NCI-H2029 (cell line): ENCODE results near the gene RER1.

Source experiments
- DNase-seq: peaks from one replicate; lab custom pipeline; 2025; lab: John Stamatoyannopoulos, UW

Gene RER1

DNA sequence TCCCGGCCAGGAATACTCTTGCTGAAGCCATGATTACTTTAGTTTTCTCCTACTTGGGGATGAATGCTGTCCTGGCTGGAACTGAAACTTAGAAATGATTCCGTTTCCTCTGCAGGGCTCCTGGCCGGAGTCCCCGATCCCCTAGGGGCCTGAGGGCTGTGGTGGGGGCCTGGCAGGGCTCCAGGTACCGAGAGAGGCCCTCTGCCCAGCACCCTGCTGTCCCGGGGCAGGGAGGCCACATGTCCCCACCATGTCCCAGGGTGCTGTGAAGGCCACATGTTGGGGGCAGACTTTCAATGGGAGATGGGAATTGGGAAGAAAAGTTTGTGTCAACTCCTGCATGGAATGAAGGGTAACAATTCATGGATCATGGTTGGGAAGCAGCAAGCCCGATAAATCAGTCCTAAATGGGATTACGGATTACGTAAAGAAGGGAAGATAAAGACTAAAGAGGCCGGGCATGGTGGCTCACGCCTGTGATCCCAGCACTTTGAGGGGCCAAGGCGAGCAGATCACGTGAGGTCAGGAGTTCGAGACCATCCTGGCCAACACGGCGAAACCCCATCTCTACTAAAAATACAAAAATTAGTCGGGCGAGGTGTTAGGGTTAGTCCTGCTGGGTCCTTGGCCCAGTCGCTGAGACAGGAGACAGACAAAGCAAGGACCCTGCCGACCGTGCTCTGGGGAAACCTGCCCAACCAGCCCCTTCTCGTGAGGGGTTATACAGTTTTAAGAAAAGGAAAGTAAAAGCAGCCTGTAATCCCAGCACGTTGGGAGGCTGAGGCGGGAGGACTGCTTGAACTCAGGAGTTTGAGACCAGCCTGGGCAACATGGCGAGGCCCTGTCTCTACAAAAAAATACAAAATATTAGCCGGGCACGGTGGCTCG lies 37.8 kb upstream of the RER1 start:
- DNase-seq = no peak

- no peak for DNase-seq
Measured at GRCh38 chr1:2354511-2355372, 36.9 kb upstream of the RER1 start.

GRCh38 chr1:2355373-2356261 lies 36.0 kb upstream of the RER1 start:
- no peak for DNase-seq

- DNase-seq = no peak
Measured at GRCh38 chr1:2356401-2356800, 35.2 kb upstream of the RER1 start.

DNA sequence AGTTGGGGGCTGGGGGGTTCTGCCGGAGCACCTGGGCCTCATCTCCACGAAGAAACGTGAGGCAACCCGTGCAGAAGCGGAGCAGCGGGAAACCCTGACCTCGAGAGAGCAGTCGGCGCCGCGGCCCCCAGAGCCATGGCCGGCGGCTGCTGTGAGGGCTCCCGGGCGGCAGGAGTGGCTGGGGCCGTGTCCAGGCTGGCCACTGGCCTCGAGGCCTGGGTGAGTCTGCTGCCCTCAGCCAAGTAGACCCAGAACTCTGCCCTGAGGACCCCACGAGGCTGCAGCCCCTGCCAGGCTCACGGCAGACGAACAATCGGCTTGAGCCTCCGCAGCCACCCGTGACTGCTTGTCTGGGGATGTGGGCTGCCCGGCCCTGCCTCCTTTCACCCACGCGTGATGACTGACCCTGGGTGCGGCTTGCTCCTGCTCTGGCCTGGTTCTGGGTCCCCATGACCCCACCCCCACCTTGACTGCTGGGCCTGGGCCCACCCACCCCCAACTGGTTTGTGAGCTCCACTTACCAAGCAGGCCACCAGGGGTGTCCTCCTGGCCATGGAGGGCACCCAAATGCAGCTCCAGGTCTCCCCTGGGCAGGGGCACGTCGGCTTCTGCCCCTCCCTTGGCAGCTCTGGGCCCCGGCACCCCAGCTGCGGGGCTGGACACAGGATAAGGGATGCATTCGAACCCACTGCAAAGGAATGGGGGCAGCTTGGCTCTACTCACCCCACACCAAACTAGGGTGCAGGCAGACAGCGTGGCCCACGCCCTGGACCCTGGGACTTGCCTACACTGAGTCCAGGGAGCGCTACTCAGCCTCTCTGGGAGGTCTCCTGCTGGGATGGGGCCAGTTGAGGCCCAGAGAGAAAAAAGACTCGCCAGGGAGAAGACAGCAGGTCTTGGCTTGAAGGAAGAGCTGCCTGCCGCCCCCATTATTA lies 34.5 kb upstream of the RER1 start:
- no peak for DNase-seq

DNA sequence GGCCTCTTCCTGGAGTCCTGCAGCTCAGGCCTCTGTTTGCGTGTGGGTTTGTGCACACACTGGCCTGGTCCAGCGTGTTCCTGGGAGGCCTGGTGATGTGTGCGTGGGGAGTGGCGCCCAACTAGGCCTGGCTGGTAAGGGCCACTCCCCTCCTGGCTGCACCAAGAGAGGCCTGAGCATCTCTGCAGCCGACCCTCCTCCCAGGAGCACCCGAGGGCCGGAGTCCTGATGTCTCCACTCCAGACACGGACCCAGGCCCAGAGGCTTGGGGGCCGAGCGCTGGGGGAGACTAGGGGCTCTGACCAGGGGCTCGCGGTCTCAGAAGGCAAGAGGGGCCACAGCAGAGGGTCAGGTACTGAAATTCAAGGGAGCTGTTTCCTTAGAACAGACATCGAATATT lies 33.6 kb upstream of the RER1 start:
- DNase-seq = no peak

DNA sequence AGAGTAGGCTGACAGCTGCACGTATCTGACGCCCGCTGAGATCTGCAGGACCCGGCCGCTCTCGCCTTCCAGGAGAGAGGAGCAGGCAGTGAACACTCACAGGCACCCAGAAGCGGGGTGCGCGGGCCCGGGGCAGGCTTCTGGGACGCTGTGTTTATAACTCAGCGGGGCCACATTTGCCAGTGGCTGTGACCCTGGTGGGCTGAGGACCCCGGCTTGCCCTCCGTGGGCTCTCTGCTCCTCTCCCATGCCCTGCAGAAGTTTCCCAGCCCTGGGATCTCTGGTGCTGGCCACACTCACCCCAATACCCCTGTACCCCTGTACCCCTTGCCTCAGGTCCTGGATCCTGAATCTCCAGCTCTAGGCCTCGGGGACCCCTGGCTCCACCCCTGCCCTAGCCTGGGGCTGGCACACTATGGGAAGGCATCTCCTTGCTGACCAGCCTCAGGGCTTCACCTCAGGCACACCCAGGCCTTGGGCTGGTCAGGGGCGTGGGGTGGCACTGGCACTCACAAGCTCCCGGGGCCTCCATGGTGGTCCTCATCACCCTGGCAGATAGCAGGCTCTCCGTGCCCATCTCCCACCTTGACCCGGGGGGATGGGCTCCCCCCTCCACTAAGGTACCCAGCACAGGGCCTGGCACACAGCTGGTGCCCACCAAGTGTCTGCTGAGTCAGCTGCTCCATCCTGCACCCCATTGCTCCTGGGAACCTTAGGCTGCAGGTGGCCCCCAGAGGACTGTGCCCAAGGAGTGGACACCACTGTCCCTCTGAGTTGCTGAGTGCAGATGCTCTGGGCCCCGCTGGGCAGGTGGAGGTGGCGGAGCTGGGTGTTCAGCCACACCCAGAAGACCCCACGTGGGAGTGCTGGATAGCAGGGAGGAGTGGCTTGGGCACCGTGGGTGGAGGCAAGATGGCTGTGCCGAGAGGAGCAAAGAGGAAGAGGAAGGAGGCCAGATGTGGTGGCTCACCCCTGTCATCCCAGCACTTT lies 32.7 kb upstream of the RER1 start:
- DNase-seq = no peak

DNA sequence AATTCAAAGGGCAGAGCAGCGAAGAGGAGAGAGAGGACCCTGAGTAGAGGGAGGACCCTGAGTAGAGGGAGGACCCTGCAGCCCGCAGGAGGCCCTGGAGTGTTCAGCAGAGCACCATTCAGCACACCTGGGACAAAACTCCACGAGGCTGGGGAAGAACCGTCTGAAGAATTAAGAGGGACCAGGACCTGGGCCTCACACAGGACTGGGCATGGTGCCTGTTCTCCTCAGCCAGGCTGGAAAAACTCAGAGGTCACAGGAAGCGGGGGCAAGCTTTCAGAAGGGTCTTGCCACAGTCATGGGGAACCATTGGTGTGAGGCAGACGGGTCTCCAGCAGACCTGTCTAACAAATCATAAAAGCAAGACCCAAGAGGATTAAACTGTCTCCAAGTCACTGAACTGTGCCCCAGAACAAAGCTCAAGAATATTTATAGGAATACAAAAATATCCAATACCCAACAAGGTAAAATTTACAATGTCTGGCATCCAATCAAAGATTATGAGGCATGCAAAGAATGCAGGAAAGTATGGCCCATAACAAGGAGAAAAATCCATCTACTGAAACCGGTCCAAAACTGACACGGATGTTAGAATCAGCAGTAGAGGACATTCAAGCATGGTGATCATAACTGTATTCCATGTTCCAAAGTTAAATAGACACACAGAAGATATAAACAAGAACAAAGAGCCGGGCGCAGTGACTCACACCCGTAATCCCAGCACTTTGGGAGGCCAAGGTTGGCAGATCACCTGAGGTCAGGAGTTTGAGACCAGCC lies 30.9 kb upstream of the RER1 start:
- no peak for DNase-seq

- no peak for DNase-seq
Measured at GRCh38 chr1:2363847-2364513, 27.7 kb upstream of the RER1 start.

DNA sequence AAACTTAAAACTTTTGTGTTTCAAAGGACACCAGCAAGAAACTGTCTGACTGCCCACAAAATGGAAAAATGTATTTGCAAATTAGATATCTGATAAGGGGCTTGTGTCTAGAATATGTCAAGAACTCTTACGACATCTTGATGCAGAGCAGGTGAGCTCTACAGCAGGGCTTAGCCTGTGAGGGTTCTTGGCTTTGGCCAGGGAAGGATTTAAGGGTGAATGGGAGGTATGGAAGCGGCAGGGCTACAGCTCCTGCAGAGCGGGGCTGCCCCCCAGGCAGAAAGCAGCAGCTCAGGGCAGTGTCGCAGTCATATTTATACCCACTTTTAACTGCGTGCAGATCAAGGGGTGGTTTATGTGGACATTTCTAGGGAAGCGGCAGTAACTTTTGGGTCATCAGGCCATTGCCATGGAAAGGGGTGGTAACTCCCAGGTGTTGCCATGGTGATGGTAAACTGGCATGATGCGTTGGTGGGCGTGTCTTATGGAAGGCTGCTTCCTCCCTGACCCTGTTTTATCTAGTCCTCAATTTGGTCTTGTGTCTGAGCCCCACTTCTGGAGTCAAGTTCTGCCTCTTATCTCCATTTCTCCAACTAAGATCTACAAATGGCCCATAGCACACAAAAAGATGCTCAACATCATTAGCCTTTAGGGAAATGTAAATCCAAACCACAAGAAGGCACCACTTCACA lies 23.4 kb upstream of the RER1 start:
- no peak for DNase-seq

- no peak for DNase-seq
Measured at GRCh38 chr1:2372551-2373490, 18.8 kb upstream of the RER1 start.

GRCh38 chr1:2373551-2374251 lies 17.9 kb upstream of the RER1 start:
- no peak for DNase-seq

DNA sequence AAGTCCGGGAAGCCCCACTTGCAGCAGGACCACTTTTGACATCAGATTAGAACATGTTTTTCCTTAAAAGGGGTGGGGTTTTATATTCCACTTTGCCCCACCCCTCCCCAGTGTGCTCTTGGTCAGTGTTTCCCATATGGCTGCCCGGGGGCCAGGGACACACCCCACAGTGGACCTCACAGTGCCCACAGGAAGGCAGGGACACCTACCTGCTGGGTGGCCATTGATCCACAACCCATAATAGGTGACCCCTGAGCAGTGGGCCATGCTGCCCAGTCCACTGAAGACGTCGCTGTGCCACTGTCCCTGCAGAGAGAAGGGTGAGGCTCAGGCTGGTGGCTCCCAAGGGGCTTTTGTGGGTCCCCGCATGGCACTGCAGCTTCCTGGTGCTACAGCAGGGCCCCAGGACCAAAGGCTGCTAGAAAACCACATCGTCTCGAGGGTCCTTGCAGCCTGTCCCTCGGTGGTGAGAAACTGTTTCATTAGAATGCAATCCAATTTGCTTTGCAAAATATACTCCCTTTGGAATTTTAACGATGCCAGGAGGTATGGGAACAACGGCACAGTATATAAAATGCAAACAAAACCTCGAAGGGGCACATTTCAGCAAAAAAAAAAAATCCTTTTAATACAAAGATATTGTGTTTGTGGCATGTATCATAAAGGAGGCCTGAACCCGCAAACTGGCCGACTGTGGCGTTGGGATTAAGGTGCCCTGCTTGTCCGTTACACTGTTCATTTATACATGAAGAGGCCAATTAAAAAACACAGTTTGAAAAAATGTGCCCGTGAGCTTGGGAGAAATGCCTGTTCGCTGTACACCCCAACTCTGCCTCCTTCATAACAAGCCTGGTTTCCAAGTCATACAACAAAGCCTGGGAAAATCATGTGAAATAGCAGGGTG lies 17.1 kb upstream of the RER1 start:
- DNase-seq = no peak

GRCh38 chr1:2375246-2375922 lies 16.3 kb upstream of the RER1 start:
- no peak for DNase-seq
